NCI-H146 treated with DMSO at 0.1 percent for 48 hours (cell line): Measurements from ENCODE around the gene PLEKHG5.
A peak's percentile ranks its signal among the peaks of the same experiment; 100 is the strongest.
"Not testable (repeated sequence)": the region's sequence is repeated elsewhere in the genome, so short reads cannot be mapped to it uniquely, and the experiment has no call there.

Source experiments
- DNase-seq: peaks from one replicate; lab custom pipeline; 2025; ENCODE audit not compliant: unreplicated experiment; lab: John Stamatoyannopoulos, UW

Gene PLEKHG5

DNA sequence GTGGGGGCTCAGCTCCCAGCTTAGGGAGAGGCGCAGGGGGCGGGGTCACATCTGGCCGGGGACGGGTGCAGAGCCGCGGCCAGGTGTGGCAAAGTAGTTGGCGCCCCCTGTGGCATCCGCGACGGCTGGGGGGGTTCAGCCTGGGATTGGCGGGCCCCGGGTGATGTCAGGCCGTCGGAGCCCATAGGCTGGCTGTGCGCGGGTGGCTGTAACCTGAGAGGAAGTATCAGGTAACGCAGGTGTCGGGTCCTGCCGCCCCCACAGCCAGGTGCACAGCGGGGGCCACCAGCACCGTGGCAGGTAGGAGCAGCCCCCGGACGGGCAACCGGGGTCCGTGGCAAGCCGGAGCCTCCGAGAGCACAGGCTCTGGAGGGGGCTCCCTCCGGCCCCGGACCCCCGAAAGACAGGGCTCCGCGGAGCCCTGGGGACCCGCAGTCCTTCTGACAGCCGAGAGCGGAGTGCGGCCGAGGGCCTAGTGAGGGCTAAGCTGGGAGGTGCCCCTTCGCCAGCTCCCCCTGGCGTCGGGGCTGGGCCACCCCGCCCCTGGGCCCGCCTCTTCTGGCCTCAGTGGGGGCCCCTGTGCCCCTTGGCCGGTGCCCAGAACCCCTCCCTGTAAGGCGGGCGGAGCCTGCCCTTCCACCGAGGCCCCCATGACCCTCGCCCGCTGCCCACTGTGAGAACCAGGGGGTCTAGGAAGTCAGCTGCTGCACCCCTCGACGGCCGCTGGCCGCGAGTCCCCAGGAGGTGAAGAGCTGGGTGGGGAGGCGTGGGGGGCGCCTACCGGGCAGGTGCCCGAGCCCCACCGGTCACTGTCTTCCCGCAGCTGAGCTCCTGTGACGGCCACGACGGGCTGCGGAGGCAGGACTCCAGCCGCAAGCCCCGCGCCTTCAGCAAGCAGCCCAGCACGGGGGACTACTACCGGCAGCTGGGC is 43.4 kb downstream of the PLEKHG5 start:
- DNase-seq, result peak; percentile 64

DNA sequence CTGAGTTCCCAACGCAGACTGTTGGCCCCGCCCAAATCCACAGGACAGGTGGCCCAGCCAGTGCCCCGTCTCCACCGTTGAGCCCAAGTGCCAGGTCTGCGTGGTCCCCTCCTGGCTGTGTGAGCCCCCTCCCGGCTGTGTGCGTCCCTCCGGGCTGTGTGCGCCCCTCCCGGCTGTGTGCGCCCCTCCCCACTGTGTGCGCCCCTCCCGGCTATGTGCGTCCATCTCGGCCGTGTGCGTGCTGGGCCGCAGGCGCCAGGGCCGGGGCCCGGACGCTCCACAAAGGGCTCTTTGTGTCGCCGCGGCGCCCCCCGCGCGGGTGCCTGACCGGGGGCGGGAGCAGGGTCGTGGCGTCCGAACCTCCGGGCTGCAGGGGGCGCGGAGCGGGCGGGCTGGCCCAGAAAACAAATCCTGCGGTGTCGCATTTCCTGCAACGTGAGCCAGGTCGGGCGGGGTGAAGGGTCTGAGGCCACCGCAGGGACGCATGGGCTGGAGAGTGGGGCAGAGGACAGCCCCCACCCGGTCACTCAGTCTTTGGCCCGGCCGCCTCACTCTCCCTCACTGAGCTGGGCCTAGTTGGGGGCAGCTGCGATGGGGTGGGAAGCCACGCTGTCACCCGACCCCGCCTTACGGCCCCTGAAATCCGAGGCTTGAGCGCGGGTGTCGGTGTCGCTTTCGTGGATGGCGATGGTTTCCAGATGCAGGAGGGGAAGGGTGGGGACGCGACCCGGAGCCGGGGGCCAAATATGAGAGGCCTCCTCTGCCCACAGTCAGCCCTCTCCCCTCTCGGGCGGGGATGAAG is 44.2 kb downstream of the PLEKHG5 start:
- no peak for DNase-seq

DNA sequence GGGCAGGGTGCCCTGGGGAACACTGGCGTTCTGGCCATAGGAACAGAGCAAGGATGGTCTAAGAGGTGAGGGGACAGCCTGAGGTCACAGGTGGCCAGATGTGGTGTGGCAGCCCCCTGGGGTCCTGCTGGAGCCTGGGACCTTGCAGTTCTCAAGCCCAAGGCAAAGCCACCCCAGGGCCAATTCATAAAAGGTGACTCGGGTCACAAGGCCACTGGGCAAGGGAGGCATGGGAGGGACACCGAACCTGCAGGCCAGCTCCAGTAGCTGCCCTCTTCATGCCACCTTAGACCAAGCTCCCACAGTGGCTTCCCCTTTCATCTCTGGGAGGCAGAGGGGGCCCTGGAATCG is 44.8 kb downstream of the PLEKHG5 start:
- DNase-seq, result no peak

- DNase-seq, result not testable (repeated sequence)
Measured at GRCh38 chr1:6445929-6446328, 45.5 kb downstream of the PLEKHG5 start.

GRCh38 chr1:6445062-6445763 is 46.3 kb downstream of the PLEKHG5 start:
- DNase-seq, result no peak

GRCh38 chr1:6444377-6444776 is 47.1 kb downstream of the PLEKHG5 start:
- no peak for DNase-seq

DNA sequence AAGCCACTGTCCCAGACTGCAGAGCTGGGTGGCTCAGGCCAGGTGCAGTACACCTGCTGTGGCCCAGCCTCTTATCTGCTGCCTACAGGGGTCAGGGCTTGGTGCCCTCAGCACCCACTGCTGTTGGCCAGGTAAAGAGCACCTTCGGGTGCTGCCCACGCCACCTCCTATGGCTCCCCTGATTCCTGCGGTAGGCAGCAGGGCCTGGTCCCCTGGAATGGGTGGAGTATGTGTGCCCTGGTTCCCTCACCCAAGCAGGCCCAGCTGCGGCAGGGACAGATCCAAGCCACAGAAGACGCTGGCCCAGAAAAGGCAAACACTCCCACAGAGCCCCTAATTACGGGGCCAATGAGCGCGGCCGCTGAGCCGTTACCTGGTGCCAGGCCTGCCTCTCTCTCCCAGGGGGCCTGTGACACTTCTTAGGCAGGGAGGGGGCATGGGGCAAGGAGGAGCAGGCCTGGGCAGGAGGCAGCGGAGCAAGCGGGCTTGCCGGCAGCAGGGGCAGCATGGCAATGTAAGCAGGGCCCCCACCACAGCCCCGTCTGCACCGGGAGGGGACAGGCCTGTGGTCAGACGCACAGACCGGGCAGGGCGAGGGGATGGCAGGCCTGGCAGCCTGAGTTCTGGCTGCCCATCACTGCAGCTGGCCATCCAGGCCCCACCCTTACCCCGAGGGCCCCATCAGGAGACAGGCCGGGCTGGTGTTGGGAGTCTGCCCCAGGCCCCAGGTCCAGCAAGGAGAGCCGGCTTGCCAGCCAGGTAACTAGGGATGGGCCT is 47.9 kb downstream of the PLEKHG5 start:
- DNase-seq, result no peak

DNA sequence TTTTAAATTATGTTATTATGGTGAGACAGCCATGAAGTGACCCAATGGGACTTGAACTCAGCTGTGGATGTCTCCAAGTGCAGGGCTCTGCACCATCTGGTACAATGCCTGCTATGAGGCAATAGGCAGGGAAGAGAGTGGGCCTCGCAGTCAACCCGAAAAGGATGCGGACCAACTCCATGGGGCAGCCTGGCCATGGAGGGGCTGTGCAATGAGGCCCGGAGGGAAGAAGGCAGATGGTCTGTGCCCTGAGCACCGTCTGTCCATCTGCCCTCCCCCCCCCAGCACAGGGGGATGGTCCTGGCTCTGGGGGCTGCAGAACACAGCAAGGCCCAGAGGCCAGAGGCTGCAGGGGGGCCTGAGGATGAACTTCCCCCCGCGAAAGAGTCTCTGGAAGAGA is 49.9 kb downstream of the PLEKHG5 start:
- DNase-seq, result no peak

GRCh38 chr1:6440198-6441126 is 51.0 kb downstream of the PLEKHG5 start:
- no peak for DNase-seq

DNA sequence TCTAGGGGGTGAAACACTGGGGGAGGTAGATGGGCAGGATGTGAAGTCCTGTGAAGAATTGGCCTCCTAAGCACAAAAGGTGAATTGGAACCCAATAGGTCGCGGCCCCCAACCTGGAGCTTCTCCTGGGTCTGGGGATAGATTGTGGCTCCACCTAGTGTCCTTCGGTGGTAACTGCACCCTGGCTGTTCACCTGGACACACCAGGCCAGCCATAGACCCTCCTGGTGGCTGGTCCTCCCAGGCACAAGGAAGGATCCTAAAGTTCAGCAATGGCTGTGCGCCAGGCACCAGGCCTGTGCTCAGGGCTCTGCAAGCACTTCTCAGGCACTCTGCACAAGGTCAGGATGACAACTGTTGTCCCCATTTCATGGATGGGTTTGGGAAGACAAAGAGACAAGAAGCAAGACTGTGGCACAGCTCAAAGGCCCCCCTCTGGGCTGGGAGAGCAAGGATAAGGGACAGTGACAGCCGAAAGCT is 53.4 kb downstream of the PLEKHG5 start:
- peak; percentile 51 for DNase-seq

DNA sequence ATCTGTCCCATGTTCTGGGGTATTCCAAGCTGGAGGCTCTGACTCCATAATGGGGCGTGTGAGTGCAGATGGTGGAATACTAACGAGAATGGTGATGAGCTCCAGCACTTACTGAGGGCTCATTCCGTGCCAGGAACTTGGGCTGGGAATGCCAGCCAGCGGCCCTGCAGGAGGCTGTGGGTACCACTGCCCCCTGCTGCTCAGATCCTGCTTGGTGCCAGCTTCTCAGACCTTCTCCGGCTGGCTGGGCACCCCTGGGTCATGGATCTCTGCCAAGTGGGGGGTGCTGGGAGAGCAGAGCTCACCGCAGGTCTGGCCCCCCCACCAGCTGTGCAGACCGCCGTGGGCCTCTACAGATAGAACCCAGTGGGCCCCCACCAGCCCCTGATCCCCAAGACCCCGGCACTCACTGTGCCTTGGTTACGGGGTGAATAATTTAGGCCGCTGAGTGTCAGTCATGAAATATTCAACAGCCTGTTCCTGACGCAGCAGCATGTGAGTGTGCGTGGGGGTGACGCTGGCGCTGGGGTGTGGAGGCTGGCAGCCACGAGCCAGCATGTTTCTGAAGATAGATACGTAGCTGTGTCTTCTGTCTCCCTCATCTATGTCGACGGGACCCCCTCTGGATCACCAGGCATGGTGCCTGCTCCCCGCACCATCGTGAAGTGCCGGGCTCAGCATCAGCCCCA is 54.3 kb downstream of the PLEKHG5 start:
- not testable (repeated sequence) for DNase-seq

- DNase-seq, result not testable (repeated sequence)
Measured at GRCh38 chr1:6436277-6436676, 55.2 kb downstream of the PLEKHG5 start.

DNA sequence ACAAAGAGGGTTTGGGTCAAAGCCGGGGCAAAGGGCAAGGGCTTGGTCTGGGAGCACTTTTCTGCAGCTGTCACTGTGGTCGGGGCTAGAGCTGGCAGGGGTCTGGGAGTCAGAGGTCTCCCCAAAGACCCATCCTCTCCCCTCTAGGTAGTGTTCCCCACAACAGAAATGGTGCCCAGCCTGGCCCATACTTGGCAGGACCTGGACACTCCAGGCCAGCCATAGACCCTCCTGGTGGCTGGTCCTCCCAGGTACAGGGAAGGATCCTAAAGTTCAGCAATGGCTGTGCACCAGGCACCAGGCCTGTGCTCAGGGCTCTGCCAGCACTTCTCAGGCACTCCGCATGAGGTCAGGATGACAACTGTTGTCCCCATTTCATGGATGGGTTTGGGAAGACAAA is 55.9 kb downstream of the PLEKHG5 start:
- DNase-seq, result no peak

DNA sequence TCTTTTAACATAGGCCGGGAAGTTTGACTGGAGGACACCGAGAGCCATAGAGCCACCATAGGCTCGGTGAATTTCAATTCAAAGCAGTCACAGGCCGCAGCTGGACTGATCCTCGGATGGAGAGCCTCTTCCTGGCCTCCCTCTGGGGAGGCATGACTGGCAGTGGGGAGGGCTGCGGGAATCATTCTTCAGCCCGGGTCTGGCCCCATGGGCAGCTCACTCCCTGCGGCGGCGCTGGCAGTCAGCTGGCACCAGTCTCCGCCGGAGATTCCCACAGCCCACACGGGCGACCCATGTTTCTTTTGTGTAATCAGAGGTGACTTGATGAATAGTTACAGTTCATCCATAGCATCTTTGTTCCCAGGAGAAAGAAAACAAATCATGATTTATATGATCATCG is 56.3 kb downstream of the PLEKHG5 start:
- no peak for DNase-seq

- no peak for DNase-seq
Measured at GRCh38 chr1:6434186-6434585, 57.3 kb downstream of the PLEKHG5 start.

DNA sequence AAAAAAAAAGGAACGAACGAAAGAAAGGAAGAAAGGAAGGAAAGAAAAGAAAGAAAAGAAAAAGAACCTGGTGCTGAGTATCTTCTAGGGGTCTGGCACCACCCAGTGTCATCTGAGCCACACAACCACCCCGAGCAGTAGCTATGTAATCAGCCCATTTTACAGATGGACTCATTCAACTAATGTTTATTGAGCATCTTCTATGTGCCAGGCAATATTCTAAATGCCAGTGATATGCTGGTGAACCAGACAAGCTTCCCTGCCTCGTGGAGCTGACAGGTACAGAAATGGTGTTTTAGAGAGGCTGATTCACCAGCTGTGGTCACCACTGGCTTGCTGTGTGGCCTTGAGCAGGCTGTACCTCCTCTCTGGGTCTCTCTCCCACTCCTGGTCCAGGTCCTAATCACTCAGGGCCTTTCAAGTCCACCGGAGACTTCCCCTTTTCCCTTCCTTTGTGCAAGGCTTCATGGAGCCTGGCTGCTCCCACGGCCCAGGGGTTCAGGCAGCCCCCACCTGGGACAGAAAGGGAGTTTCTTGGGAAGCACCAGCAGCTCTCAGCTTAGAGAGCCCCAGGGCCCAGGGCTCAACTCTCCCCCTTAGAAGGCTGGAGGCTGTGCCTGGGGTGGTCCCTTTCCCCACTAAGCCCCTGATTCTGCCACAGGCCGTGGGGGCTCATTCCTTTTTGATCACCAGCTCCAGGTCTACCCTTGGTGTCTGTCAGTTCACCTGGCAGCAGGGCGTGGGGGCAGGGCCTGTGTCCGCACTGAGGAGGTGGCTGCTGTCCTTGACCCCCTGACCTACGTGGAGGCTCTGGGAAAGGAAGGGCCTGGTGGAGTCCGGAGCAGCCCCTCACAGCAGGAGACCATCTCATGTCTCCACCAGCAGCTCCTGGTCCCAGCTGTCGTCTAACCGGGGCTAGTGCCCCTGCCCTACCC is 59.6 kb downstream of the PLEKHG5 start:
- DNase-seq, result not testable (repeated sequence)

DNA sequence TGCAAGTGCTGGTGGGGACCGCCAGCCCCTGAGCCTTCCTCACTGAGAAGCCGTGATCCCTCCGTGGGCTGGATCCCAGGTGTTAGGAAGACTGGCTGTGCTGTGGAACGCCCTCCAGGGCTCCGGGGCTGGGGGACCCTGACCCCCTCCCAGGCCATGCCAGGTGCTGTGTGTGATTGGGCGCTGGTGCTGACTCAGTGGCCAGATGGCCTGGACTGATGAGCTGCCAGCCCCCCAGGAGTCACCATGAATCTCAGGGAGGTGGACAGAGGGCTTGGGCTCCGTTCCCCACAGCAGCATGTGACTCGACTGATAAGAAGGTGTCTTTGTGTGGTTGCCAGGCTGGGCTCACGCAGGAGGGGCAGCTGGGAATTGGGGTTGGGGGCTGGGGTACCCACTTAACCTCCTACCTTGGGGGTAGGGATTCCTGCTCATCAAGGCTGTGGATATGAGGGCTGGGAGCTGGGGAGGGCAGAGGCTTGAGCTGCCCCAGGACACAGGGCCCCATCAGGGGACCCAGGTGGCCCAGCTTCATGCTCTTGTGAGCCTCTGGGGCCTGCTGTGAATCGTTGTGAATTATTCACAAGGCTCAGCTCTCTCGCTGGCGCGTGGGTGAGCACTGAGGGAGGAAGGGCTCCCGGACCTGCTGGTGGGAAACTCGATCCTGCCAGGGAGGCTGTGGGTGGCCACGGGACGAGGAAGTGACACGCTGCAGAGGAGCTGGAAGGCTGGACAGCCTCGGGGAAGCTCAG is 61.6 kb downstream of the PLEKHG5 start:
- not testable (repeated sequence) for DNase-seq
